Right atrium auricular region (tissue), 2 donors: ENCODE measurements around the gene RAB44. TPM values are rescaled to one million over a fixed set of nuclear protein-coding genes. Genes with fewer than 3 reads are reported as not detected.

ENCODE experiments used
- DNase-seq: peaks from one replicate; pipeline ENCODE4 v3.0.0-alpha.2; 2019; ENCODE audit warnings: low spot score
- H3K27ac ChIP-seq, 2 donors: fragments of 200-600 bp; sonication (generic); 1 replicate in 1 of 2; 2 replicates in 1 of 2; pipeline ENCODE4 v1.5.1; 2016 to 2019
- H3K27me3 ChIP-seq, 2 donors: fragments of 200-600 bp; sonication (generic); one replicate each; pipeline versions ENCODE4 v1.5.1 to v1.6.0; 2017 to 2019
- H3K36me3 ChIP-seq: fragments of 200-600 bp; sonication (generic); one replicate; pipeline ENCODE4 v1.5.1; 2016
- H3K4me1 ChIP-seq, 2 donors: fragments of 200-600 bp; sonication (generic); one replicate each; pipeline versions ENCODE4 v1.5.1 to v1.6.0; 2017 to 2019
- H3K4me3 ChIP-seq, 2 donors: fragments of 200-600 bp; sonication (generic); 1 replicate in 1 of 2; 2 replicates in 1 of 2; pipeline ENCODE4 v1.5.1; 2017 to 2019; ENCODE audit warnings: mild to moderate bottlenecking in 1 of 2, moderate library complexity in 1 of 2
- H3K9me3 ChIP-seq, 2 donors: fragments of 200-600 bp; sonication (generic); one replicate each; pipeline ENCODE4 v1.5.1; 2019
- total RNA-seq, 2 donors: library from RNA; depleted of rRNA; stranded (reverse); fragments of >200 nt; gene quantifications; one replicate each; pipeline ENCODE4 v1.1.0, GENCODE V29; 2016
- TF ChIP-seq, protein P1 (sequence below), 2 donors: fragments of 200-600 bp; sonication (generic); IDR thresholded peaks; one replicate each; pipeline ENCODE4 v1.5.1; 2019; ENCODE audit warnings: antibody characterized with exemption in 2 of 2

RAB44 gene
- total RNA-seq, 2 donors from 2014 or later, result 0.12 TPM; not detected in 1

DNA sequence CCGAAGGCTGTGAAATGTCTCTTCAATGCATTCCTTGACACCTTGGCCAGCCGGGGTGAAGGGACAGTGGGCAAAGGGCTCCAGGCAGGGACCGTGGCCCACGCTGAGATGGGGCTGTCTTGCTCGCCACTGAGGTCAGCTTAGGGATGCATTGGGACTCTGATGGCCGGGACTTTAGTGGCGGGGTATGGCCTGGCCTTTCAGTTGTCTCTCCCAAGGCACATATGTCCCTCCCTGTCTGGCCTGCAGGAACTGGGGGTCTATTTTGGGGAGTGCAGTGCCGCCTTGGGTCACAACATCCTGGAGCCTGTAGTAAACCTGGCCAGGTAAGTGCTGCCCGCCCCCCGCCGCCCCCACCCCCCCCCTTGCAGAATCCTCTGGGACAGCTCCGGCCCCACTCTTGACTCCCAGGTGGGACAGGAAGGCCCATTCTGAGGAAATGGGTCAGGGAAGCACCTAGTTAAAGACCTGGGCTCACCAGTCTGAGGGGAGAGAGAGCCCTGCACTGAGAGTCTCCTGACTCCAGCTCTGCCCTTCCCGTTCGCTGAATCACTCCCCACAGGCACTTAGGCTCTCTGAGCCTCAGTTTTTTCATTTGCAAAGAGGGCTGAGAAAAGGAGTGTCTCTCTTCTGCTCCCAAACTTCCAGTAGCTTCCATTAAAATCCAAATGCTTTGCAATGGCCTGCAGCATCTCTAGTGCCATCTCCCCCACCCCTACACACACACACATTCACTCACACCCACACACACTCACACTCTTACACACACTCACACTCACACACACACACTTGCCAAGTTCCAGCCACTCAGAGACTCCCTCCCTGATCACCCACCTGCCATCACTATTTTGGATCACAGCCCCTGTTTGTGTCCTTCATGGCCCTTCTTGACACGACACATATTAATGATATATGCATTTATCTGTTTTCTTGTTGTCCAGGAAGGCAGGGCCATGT lies 33.1 kb downstream of the RAB44 start:
- H3K4me3 ChIP-seq, result no peak overlapping the region
- TF ChIP-seq, protein P1, sequence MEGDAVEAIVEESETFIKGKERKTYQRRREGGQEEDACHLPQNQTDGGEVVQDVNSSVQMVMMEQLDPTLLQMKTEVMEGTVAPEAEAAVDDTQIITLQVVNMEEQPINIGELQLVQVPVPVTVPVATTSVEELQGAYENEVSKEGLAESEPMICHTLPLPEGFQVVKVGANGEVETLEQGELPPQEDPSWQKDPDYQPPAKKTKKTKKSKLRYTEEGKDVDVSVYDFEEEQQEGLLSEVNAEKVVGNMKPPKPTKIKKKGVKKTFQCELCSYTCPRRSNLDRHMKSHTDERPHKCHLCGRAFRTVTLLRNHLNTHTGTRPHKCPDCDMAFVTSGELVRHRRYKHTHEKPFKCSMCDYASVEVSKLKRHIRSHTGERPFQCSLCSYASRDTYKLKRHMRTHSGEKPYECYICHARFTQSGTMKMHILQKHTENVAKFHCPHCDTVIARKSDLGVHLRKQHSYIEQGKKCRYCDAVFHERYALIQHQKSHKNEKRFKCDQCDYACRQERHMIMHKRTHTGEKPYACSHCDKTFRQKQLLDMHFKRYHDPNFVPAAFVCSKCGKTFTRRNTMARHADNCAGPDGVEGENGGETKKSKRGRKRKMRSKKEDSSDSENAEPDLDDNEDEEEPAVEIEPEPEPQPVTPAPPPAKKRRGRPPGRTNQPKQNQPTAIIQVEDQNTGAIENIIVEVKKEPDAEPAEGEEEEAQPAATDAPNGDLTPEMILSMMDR (IDR thresholded peaks at IDR 0.05), result no peak
- H3K36me3 ChIP-seq, result no peaks in the 10 kb centered on the region
- no peak overlapping the region for H3K27ac ChIP-seq
- DNase-seq, result no peak
- H3K27me3 ChIP-seq, result no peaks in the 10 kb centered on the region
- no peaks in the 10 kb centered on the region for H3K9me3 ChIP-seq
- H3K4me1 ChIP-seq, result peaks cover 0 to 14% of the 10 kb centered on the region in 2 donors

DNA sequence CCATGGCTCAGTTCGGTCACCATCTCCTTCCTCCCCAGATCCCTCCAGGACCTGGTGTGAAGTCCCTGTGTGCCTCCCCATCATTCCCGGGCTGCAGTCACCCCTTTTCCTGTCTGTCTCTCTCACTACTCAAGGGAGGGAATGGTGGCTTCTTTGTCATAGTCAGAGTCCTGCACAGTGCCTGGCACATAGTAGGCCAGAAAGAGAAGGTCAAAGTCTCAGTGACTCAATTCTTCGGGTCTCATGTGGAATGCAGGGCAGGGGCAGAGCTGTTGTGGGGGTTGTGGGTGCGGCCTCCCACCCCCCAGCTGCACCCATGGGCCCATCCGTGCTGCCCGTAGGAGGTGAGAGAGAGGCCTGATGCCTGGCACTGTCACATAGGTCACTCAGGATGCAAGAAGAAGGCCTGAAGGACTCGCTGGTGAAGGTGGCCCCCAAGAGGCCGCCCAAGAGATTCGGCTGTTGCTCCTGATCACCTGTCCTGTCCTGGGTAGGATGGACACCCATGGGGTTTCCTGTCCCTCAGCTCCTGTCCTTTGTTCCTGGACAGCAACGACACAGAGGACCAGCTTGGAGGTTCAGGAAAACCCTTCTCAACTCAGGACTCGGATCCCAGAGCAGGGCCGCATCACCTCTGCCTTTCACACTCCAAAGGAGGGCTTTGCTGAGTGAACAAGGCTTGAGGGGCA lies 34.1 kb downstream of the RAB44 start:
- no peaks in the 10 kb centered on the region for H3K9me3 ChIP-seq
- H3K27me3 ChIP-seq, result no peaks in the 10 kb centered on the region
- no peak for DNase-seq
- H3K36me3 ChIP-seq, result no peaks in the 10 kb centered on the region
- TF ChIP-seq, protein P1 (IDR thresholded peaks at IDR 0.05), result no peak
- H3K4me1 ChIP-seq, result peaks cover 0 to 21% of the 10 kb centered on the region in 2 donors
- H3K27ac ChIP-seq, result no peak overlapping the region
- no peak overlapping the region for H3K4me3 ChIP-seq

- no peaks in the 10 kb centered on the region for H3K9me3 ChIP-seq
- TF ChIP-seq, protein P1 (IDR thresholded peaks at IDR 0.05), result no peak
- H3K27ac ChIP-seq, result no peak overlapping the region
Measured at GRCh38 chr6:36733300-36733699, 35.7 kb downstream of the RAB44 start.

DNA sequence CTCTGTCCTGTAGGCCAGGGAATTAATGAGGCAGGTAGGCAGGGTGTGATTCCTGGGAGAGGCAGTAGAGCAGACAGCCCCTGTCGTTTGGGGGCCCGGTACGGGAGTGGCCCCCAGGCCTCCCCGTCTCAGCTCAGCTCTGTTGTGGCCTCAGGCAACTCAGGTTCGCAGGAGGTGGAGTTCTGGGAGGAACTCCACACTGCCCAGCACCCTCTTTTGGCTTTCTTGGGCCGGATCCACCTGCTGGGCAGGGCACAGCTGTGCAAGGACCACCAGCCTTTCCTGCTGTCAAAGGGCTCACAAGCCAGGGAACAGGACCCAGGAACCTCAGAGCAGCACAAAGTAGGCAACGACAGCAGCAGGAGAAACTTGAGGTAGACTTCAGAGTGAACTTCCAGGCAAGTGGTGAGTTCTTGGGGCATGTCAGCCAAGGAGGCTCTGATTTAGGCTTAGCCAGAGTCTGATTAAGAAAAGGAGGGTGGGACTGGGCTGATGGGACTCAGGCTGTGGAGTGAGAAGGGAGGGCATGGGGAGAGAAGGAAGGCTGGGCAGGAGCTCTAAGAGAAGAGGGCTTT lies 36.9 kb downstream of the RAB44 start:
- DNase-seq, result no peak
- no peaks in the 10 kb centered on the region for H3K9me3 ChIP-seq
- TF ChIP-seq, protein P1 (IDR thresholded peaks at IDR 0.05), result no peak
- peak overlapping the region; percentile 69 to 84 for H3K27ac ChIP-seq
- peaks cover 0 to 21% of the 10 kb centered on the region in 2 donors for H3K4me1 ChIP-seq
- H3K36me3 ChIP-seq, result no peaks in the 10 kb centered on the region
- no peaks in the 10 kb centered on the region for H3K27me3 ChIP-seq
- H3K4me3 ChIP-seq, result peak overlapping the region in 1 of 2 donors; percentile 32

More at GRCh38 chr6:36733300-36733699, 35.7 kb downstream of the RAB44 start:
- Histone ChIP-seq H3K36me3 (no peaks in the 10 kb centered on the region), H3K4me1 (peaks cover 0 to 21% of the 10 kb centered on the region in 2 donors), H3K27me3 (no peaks in the 10 kb centered on the region), H3K4me3 (no peak overlapping the region)
- no peak for DNase-seq

GRCh38 chr6:36735110-36736071 lies 37.8 kb downstream of the RAB44 start:
- peak; percentile 94 for DNase-seq
- Histone ChIP-seq H3K4me1 (peaks cover 0 to 21% of the 10 kb centered on the region in 2 donors), H3K9me3 (no peaks in the 10 kb centered on the region), H3K4me3 (peak overlapping the region in 1 of 2 donors; percentile 32), H3K27me3 (no peaks in the 10 kb centered on the region), H3K27ac (peak overlapping the region; percentile 69 to 84), H3K36me3 (no peaks in the 10 kb centered on the region)
- TF ChIP-seq, protein P1 (IDR thresholded peaks at IDR 0.05), result no peak
